ENCODE data around the gene RFX1. TPM values are rescaled to one million over a fixed set of nuclear protein-coding genes. Genes with fewer than 3 reads are reported as not detected.

Gene RFX1
- total and polyA plus RNA-seq, 2 donors (not counting 1 experiment from before 2014, with no cell fraction given), result 9.2 to 33.3 TPM

- no peak for DNase-seq
- H3K27me3 Mint-ChIP-seq, result no peaks in the 10 kb centered on the region
- 99% methylated on average over 14 of the region's 15 CpGs for WGBS (ENCODE audit: insufficient coverage)
- ChIA-PET CTCF (interaction anchor here (2.2 kb wide), 1 partner anchor 67 kb away, joined by 6 read pairs; no protein-coding TSS in a partner anchor), POLR2A (interaction anchor here (0.6 kb wide), 1 partner anchor 30 kb away, joined by 6 read pairs; no protein-coding TSS in a partner anchor)
- no peaks in the 10 kb centered on the region for H4K20me1 ChIP-seq (ENCODE audit: control insufficient read depth, insufficient read depth, low read length, poor library complexity, severe bottlenecking)
- H3K27me3 ChIP-seq (replicated peaks in 1 of 4; ENCODE audit: control extremely low read depth in 1 of 4, control insufficient read depth in 3 of 4, insufficient read depth in 4 of 4, low read length in 3 of 4), result peaks cover 0 to 7% (median 0%) of the 10 kb centered on the region in 4 experiments
- no peaks in the 10 kb centered on the region for H3K9me3 ChIP-seq (ENCODE audit: control extremely low read depth in 1 of 3, control insufficient read depth in 2 of 3, insufficient read depth in 1 of 3, low read length in 2 of 3)
- H3K4me1 Mint-ChIP-seq, result peaks cover 52% of the 10 kb centered on the region
- no peak overlapping the region for H3K9ac ChIP-seq (ENCODE audit: low read length)
- no peak overlapping the region for H3K4me3 ChIP-seq (ENCODE audit: control extremely low read depth in 1 of 5, extremely low read depth in 1 of 5, insufficient read depth in 1 of 5, low read depth in 2 of 5, low read length in 4 of 5)
- peaks cover 0 to 3% of the 10 kb centered on the region in 2 experiments for H3K36me3 ChIP-seq (replicated peaks in 1 of 2; ENCODE audit: control extremely low read depth in 1 of 2, control insufficient read depth in 1 of 2, extremely low read depth in 1 of 2, insufficient read depth in 2 of 2, low read length in 1 of 2)
- H3K79me2 ChIP-seq (ENCODE audit: control insufficient read depth, insufficient read depth, low read length), result peaks cover 3% of the 10 kb centered on the region
- no peak overlapping the region for H3K27ac Mint-ChIP-seq
- intact Hi-C loops (cut with micrococcal nuclease), result no loop called here
- peaks cover 45 to 70% of the 10 kb centered on the region in 2 donors for H3K4me1 ChIP-seq (ENCODE audit: control insufficient read depth in 2 of 2, insufficient read depth in 2 of 2, low read length in 2 of 2)
- H3K4me3 Mint-ChIP-seq, result no peak overlapping the region
- TF ChIP-seq CTCF (IDR thresholded peaks at IDR 0.05), result no peak
- no peak for TF ChIP-seq EZH2 (IDR thresholded peaks at IDR 0.05; ENCODE audit: borderline replicate concordance, insufficient read depth, low read depth, low read length, poor library complexity, severe bottlenecking)
- no peaks in the 10 kb centered on the region for H3K9me3 Mint-ChIP-seq (ENCODE audit: insufficient read depth)
- ATAC-seq (ENCODE audit: low read depth), result no peak
- H3K4me2 ChIP-seq (replicated peaks; ENCODE audit: low read depth, low read length, poor library complexity, severe bottlenecking), result no peak overlapping the region
- no peak overlapping the region for H2AFZ ChIP-seq (ENCODE audit: insufficient read depth, low read depth, low read length, poor library complexity, severe bottlenecking)
- no peak overlapping the region for H3K27ac ChIP-seq (ENCODE audit: low read length in 2 of 2)
Observed at GRCh38 chr19:13980340-13980739, 25.8 kb downstream of the RFX1 start.

- H3K9ac ChIP-seq (ENCODE audit: low read length), result peak overlapping the region; percentile 51
- peaks cover 39 to 63% of the 10 kb centered on the region in 2 donors for H3K4me1 ChIP-seq (ENCODE audit: control insufficient read depth in 2 of 2, insufficient read depth in 2 of 2, low read length in 2 of 2)
- H3K9me3 ChIP-seq (ENCODE audit: control extremely low read depth in 1 of 3, control insufficient read depth in 2 of 3, insufficient read depth in 1 of 3, low read length in 2 of 3), result no peaks in the 10 kb centered on the region
- peaks cover 46% of the 10 kb centered on the region for H3K4me1 Mint-ChIP-seq
- H3K27ac Mint-ChIP-seq, result peak overlapping the region; percentile 65
- TF ChIP-seq EZH2 (IDR thresholded peaks at IDR 0.05; ENCODE audit: borderline replicate concordance, insufficient read depth, low read depth, low read length, poor library complexity, severe bottlenecking) (no peak), CTCF (IDR thresholded peaks at IDR 0.05) (no peak)
- intact Hi-C loops (cut with micrococcal nuclease), result no loop called here
- H3K79me2 ChIP-seq (ENCODE audit: control insufficient read depth, insufficient read depth, low read length), result peaks cover 3% of the 10 kb centered on the region
- no peaks in the 10 kb centered on the region for H3K9me3 Mint-ChIP-seq (ENCODE audit: insufficient read depth)
- peak overlapping the region; percentile 56 for H3K4me3 Mint-ChIP-seq
- DNase-seq (no peak), ATAC-seq (ENCODE audit: low read depth) (no peak)
- H3K4me2 ChIP-seq (replicated peaks; ENCODE audit: low read depth, low read length, poor library complexity, severe bottlenecking), result peak overlapping the region; percentile 94
- H3K27me3 Mint-ChIP-seq, result no peaks in the 10 kb centered on the region
- POLR2A ChIA-PET, result interaction anchor here (1.2 to 1.3 kb wide), 2 partner anchors 27 to 52 kb away, joined by 3 read pairs; partner anchors contain the start of genes IL27RA and RFX1
- H3K4me3 ChIP-seq (ENCODE audit: control extremely low read depth in 1 of 5, extremely low read depth in 1 of 5, insufficient read depth in 1 of 5, low read depth in 2 of 5, low read length in 4 of 5), result peak overlapping the region in 2 of 5 experiments; percentile 48 to 65
- peaks cover 0 to 7% (median 0%) of the 10 kb centered on the region in 4 experiments for H3K27me3 ChIP-seq (replicated peaks in 1 of 4; ENCODE audit: control extremely low read depth in 1 of 4, control insufficient read depth in 3 of 4, insufficient read depth in 4 of 4, low read length in 3 of 4)
- 70% methylated on average over 8 of the region's 12 CpGs for WGBS (ENCODE audit: insufficient coverage)
- CTCF ChIA-PET, result interaction anchor here (1.0 to 2.2 kb wide), 3 partner anchors 27 to 68 kb away, joined by 5 to 6 read pairs (median 6); partner anchors contain the start of gene DCAF15
- no peak overlapping the region for H2AFZ ChIP-seq (ENCODE audit: insufficient read depth, low read depth, low read length, poor library complexity, severe bottlenecking)
- no peak overlapping the region for H3K27ac ChIP-seq (ENCODE audit: low read length in 2 of 2)
- H4K20me1 ChIP-seq (ENCODE audit: control insufficient read depth, insufficient read depth, low read length, poor library complexity, severe bottlenecking), result no peaks in the 10 kb centered on the region
- peaks cover 0 to 3% of the 10 kb centered on the region in 2 experiments for H3K36me3 ChIP-seq (replicated peaks in 1 of 2; ENCODE audit: control extremely low read depth in 1 of 2, control insufficient read depth in 1 of 2, extremely low read depth in 1 of 2, insufficient read depth in 2 of 2, low read length in 1 of 2)
Observed at GRCh38 chr19:13979686-13980085, 26.4 kb downstream of the RFX1 start.

Data from B cell (primary cell).